ENCODE measurements around the gene FLACC1.
"Not testable (repeated sequence)": the region's sequence is repeated elsewhere in the genome, so short reads cannot be mapped to it uniquely, and the experiment has no call there.

FLACC1 gene

GRCh38 chr2:201254081-201254730 is 102.9 kb downstream of the FLACC1 start:
- H3K9me3 ChIP-seq: no peaks in the 10 kb centered on the region
- H3K27me3 ChIP-seq (ENCODE audit: low read depth): no peaks in the 10 kb centered on the region
- H3K4me1 ChIP-seq: peaks cover 16% of the 10 kb centered on the region
- no peak overlapping the region for H3K4me3 ChIP-seq
- peaks cover 3% of the 10 kb centered on the region; the same call in 1 of the 2 replicates for H3K36me3 ChIP-seq (replicated peaks)
- peak in 1 of 2 experiments; percentile 63 for DNase-seq (ENCODE audit: low spot score in 2 of 2)
- in situ Hi-C loops (cut with MboI; ENCODE audit: low sequenced_read_pairs): loop anchor here (25.0 kb wide), 1 partner anchor 933 kb away; no protein-coding TSS in a partner anchor

GRCh38 chr2:201250741-201251140 is 106.4 kb downstream of the FLACC1 start:
- H3K36me3 ChIP-seq (replicated peaks): peaks cover 3% of the 10 kb centered on the region; the same call in 1 of the 2 replicates
- no peaks in the 10 kb centered on the region for H3K27me3 ChIP-seq (ENCODE audit: low read depth)
- in situ Hi-C loops (cut with MboI; ENCODE audit: low sequenced_read_pairs): loop anchor here (25.0 kb wide), 1 partner anchor 937 kb away; no protein-coding TSS in a partner anchor
- no peaks in the 10 kb centered on the region for H3K9me3 ChIP-seq
- DNase-seq (ENCODE audit: low spot score in 2 of 2): no peak
- H3K4me1 ChIP-seq: peaks cover 7% of the 10 kb centered on the region
- no peak overlapping the region for H3K4me3 ChIP-seq

- in situ Hi-C loops (cut with MboI; ENCODE audit: low sequenced_read_pairs): loop anchor here (10.0 to 25.0 kb wide), 2 partner anchors 115 to 937 kb away; no protein-coding TSS in a partner anchor
- Histone ChIP-seq H3K9me3 (no peaks in the 10 kb centered on the region), H3K4me1 (peaks cover 7% of the 10 kb centered on the region)
Observed at GRCh38 chr2:201249889-201250288, 107.3 kb downstream of the FLACC1 start.

GRCh38 chr2:201248288-201248844 is 108.8 kb downstream of the FLACC1 start:
- Histone ChIP-seq H3K4me3 (no peak overlapping the region), H3K36me3 (replicated peaks) (peaks cover 3% of the 10 kb centered on the region; the same call in 1 of the 2 replicates), H3K9me3 (no peaks in the 10 kb centered on the region), H3K4me1 (no peaks in the 10 kb centered on the region), H3K27me3 (ENCODE audit: low read depth) (no peaks in the 10 kb centered on the region)
- in situ Hi-C loops (cut with MboI; ENCODE audit: low sequenced_read_pairs): loop anchor here (10.0 kb wide), 1 partner anchor 116 kb away; no protein-coding TSS in a partner anchor
- DNase-seq (ENCODE audit: low spot score in 2 of 2): no peak

More at GRCh38 chr2:201249889-201250288, 107.3 kb downstream of the FLACC1 start:
- DNase-seq (ENCODE audit: low spot score in 2 of 2): no peak
- no peaks in the 10 kb centered on the region for H3K27me3 ChIP-seq (ENCODE audit: low read depth)
- peaks cover 3% of the 10 kb centered on the region; the same call in 1 of the 2 replicates for H3K36me3 ChIP-seq (replicated peaks)
- H3K4me3 ChIP-seq: no peak overlapping the region

GRCh38 chr2:201246280-201246679 is 110.9 kb downstream of the FLACC1 start:
- in situ Hi-C loops (cut with MboI; ENCODE audit: low sequenced_read_pairs): loop anchor here (10.0 kb wide), 1 partner anchor 119 kb away; no protein-coding TSS in a partner anchor
- Histone ChIP-seq H3K4me1 (no peaks in the 10 kb centered on the region), H3K36me3 (replicated peaks) (peaks cover 3% of the 10 kb centered on the region; the same call in 1 of the 2 replicates), H3K9me3 (no peaks in the 10 kb centered on the region), H3K4me3 (no peak overlapping the region), H3K27me3 (ENCODE audit: low read depth) (no peaks in the 10 kb centered on the region)
- no peak for DNase-seq (ENCODE audit: low spot score in 2 of 2)

GRCh38 chr2:201244829-201245228 is 112.3 kb downstream of the FLACC1 start:
- no peaks in the 10 kb centered on the region for H3K9me3 ChIP-seq
- no peak for DNase-seq (ENCODE audit: low spot score in 2 of 2)
- no peaks in the 10 kb centered on the region for H3K4me1 ChIP-seq
- H3K36me3 ChIP-seq (replicated peaks): peaks cover 8% of the 10 kb centered on the region
- H3K4me3 ChIP-seq: no peak overlapping the region
- H3K27me3 ChIP-seq (ENCODE audit: low read depth): no peaks in the 10 kb centered on the region
- in situ Hi-C loops (cut with MboI; ENCODE audit: low sequenced_read_pairs): loop anchor here (10.0 kb wide), 1 partner anchor 120 kb away; no protein-coding TSS in a partner anchor

- DNase-seq (ENCODE audit: low spot score in 2 of 2): no peak
- H3K4me1 ChIP-seq: no peaks in the 10 kb centered on the region
- in situ Hi-C loops (cut with MboI; ENCODE audit: low sequenced_read_pairs): loop anchor here (10.0 kb wide), 1 partner anchor 122 kb away; no protein-coding TSS in a partner anchor
- no peak overlapping the region for H3K4me3 ChIP-seq
- H3K9me3 ChIP-seq: no peaks in the 10 kb centered on the region
- peaks cover 15% of the 10 kb centered on the region for H3K36me3 ChIP-seq (replicated peaks)
- H3K27me3 ChIP-seq (ENCODE audit: low read depth): no peaks in the 10 kb centered on the region
Observed at GRCh38 chr2:201242571-201243277, 114.4 kb downstream of the FLACC1 start.

GRCh38 chr2:201239167-201239935 is 117.8 kb downstream of the FLACC1 start:
- H3K36me3 ChIP-seq (replicated peaks): peaks cover 18% of the 10 kb centered on the region
- H3K27me3 ChIP-seq (ENCODE audit: low read depth); H3K9me3 ChIP-seq; H3K4me3 ChIP-seq; DNase-seq (ENCODE audit: low spot score in 2 of 2); in situ Hi-C loops (cut with MboI; ENCODE audit: low sequenced_read_pairs); H3K4me1 ChIP-seq: not testable (repeated sequence)

Data from HAP-1 (cell line).